ENCODE measurements around the gene KCNMA1. TPM values are rescaled to one million over a fixed set of nuclear protein-coding genes. Genes with fewer than 3 reads are reported as not detected.

Gene KCNMA1
- total and polyA plus RNA-seq, 2 donors (not counting 1 experiment from before 2014, with no cell fraction given) = 0.82 to 3.1 TPM

DNA sequence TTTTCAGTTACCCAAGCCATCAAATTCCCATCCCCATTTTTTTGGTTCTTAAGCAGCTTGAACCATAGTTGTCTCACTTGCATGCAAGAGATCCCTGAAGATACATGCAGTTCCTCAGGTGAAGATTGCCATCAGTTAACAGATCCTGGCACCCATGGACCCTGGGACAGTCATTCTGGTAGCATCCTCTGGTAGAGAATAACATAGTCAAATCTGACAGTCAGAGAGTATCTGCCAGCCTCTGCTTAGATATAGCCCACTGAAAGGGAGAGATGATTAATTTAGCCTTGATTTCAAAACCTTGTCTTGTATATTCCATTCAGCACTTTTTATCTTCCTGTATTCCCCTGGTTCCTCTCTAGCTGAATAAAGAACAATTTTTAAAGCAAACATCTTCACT lies 280.4 kb downstream of the KCNMA1 start:
- ChIA-PET POLR2A (no interaction called here), CTCF (no interaction called here)
- Histone ChIP-seq H3K4me2 (replicated peaks; ENCODE audit: low read depth, low read length, poor library complexity, severe bottlenecking) (no peak overlapping the region), H3K4me3 (ENCODE audit: control extremely low read depth in 1 of 5, extremely low read depth in 1 of 5, insufficient read depth in 1 of 5, low read depth in 2 of 5, low read length in 4 of 5) (no peak overlapping the region), H3K27ac (ENCODE audit: low read length in 2 of 2) (no peak overlapping the region), H3K4me1 (ENCODE audit: control insufficient read depth in 2 of 2, insufficient read depth in 2 of 2, low read length in 2 of 2) (no peaks in the 10 kb centered on the region), H2AFZ (ENCODE audit: insufficient read depth, low read depth, low read length, poor library complexity, severe bottlenecking) (no peak overlapping the region), H3K27me3 (replicated peaks in 1 of 4; ENCODE audit: control extremely low read depth in 1 of 4, control insufficient read depth in 3 of 4, insufficient read depth in 4 of 4, low read length in 3 of 4) (peaks cover 0 to 3% (median 0%) of the 10 kb centered on the region in 4 experiments), H4K20me1 (ENCODE audit: control insufficient read depth, insufficient read depth, low read length, poor library complexity, severe bottlenecking) (no peaks in the 10 kb centered on the region), H3K9ac (ENCODE audit: low read length) (no peak overlapping the region), H3K79me2 (ENCODE audit: control insufficient read depth, insufficient read depth, low read length) (no peaks in the 10 kb centered on the region), H3K36me3 (replicated peaks in 1 of 2; ENCODE audit: control extremely low read depth in 1 of 2, control insufficient read depth in 1 of 2, extremely low read depth in 1 of 2, insufficient read depth in 2 of 2, low read length in 1 of 2) (no peaks in the 10 kb centered on the region), H3K9me3 (ENCODE audit: control extremely low read depth in 1 of 3, control insufficient read depth in 2 of 3, insufficient read depth in 1 of 3, low read length in 2 of 3) (peaks cover 0 to 9% (median 0%) of the 10 kb centered on the region in 3 donors)
- intact Hi-C loops (cut with micrococcal nuclease) = no loop called here
- H3K27ac Mint-ChIP-seq = no peak overlapping the region
- no peaks in the 10 kb centered on the region for H3K4me1 Mint-ChIP-seq
- H3K4me3 Mint-ChIP-seq = no peak overlapping the region
- H3K9me3 Mint-ChIP-seq (ENCODE audit: insufficient read depth) = no peaks in the 10 kb centered on the region
- DNase-seq (no peak), ATAC-seq (ENCODE audit: low read depth) (no peak)
- peaks cover 7% of the 10 kb centered on the region for H3K27me3 Mint-ChIP-seq
- TF ChIP-seq EZH2 (IDR thresholded peaks at IDR 0.05; ENCODE audit: borderline replicate concordance, insufficient read depth, low read depth, low read length, poor library complexity, severe bottlenecking) = no peak
- TF ChIP-seq, protein P1, sequence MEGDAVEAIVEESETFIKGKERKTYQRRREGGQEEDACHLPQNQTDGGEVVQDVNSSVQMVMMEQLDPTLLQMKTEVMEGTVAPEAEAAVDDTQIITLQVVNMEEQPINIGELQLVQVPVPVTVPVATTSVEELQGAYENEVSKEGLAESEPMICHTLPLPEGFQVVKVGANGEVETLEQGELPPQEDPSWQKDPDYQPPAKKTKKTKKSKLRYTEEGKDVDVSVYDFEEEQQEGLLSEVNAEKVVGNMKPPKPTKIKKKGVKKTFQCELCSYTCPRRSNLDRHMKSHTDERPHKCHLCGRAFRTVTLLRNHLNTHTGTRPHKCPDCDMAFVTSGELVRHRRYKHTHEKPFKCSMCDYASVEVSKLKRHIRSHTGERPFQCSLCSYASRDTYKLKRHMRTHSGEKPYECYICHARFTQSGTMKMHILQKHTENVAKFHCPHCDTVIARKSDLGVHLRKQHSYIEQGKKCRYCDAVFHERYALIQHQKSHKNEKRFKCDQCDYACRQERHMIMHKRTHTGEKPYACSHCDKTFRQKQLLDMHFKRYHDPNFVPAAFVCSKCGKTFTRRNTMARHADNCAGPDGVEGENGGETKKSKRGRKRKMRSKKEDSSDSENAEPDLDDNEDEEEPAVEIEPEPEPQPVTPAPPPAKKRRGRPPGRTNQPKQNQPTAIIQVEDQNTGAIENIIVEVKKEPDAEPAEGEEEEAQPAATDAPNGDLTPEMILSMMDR (IDR thresholded peaks at IDR 0.05) = no peak

DNA sequence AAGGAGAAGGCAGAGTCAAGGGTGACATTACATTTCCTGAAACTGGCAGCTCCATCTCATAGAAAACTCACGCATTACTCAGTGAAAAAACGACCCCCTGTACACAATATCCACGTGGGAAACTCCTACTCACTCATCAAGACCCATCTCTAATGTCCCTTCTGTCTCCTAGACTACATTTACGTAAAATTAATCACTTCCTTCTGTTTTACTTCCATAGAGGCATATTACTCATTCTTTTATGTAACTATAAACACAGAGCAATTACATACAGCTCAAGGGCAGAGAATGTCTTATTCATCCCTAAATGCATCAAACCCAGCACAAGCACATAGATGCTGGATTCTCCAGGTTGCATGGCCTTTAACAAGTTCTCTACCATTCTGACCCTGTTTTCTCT lies 281.8 kb downstream of the KCNMA1 start:
- Histone ChIP-seq H3K4me1 (ENCODE audit: control insufficient read depth in 2 of 2, insufficient read depth in 2 of 2, low read length in 2 of 2) (no peaks in the 10 kb centered on the region), H3K4me2 (replicated peaks; ENCODE audit: low read depth, low read length, poor library complexity, severe bottlenecking) (no peak overlapping the region), H2AFZ (ENCODE audit: insufficient read depth, low read depth, low read length, poor library complexity, severe bottlenecking) (no peak overlapping the region), H3K9me3 (ENCODE audit: control extremely low read depth in 1 of 3, control insufficient read depth in 2 of 3, insufficient read depth in 1 of 3, low read length in 2 of 3) (no peaks in the 10 kb centered on the region), H3K79me2 (ENCODE audit: control insufficient read depth, insufficient read depth, low read length) (no peaks in the 10 kb centered on the region), H3K4me3 (ENCODE audit: control extremely low read depth in 1 of 5, extremely low read depth in 1 of 5, insufficient read depth in 1 of 5, low read depth in 2 of 5, low read length in 4 of 5) (no peak overlapping the region), H3K27me3 (replicated peaks in 1 of 4; ENCODE audit: control extremely low read depth in 1 of 4, control insufficient read depth in 3 of 4, insufficient read depth in 4 of 4, low read length in 3 of 4) (no peaks in the 10 kb centered on the region), H3K9ac (ENCODE audit: low read length) (no peak overlapping the region), H4K20me1 (ENCODE audit: control insufficient read depth, insufficient read depth, low read length, poor library complexity, severe bottlenecking) (no peaks in the 10 kb centered on the region), H3K36me3 (replicated peaks in 1 of 2; ENCODE audit: control extremely low read depth in 1 of 2, control insufficient read depth in 1 of 2, extremely low read depth in 1 of 2, insufficient read depth in 2 of 2, low read length in 1 of 2) (no peaks in the 10 kb centered on the region), H3K27ac (ENCODE audit: low read length in 2 of 2) (no peak overlapping the region)
- H3K4me1 Mint-ChIP-seq = no peaks in the 10 kb centered on the region
- POLR2A ChIA-PET = no interaction called here
- TF ChIP-seq EZH2 (IDR thresholded peaks at IDR 0.05; ENCODE audit: borderline replicate concordance, insufficient read depth, low read depth, low read length, poor library complexity, severe bottlenecking) = no peak
- TF ChIP-seq, protein P1 (IDR thresholded peaks at IDR 0.05) = no peak
- no peak overlapping the region for H3K4me3 Mint-ChIP-seq
- WGBS (ENCODE audit: insufficient coverage) = 67% methylated on average over 4 of the region's 4 CpGs
- H3K27me3 Mint-ChIP-seq = peaks cover 7% of the 10 kb centered on the region
- H3K27ac Mint-ChIP-seq = no peak overlapping the region
- ATAC-seq (ENCODE audit: low read depth) (no peak), DNase-seq (no peak)
- intact Hi-C loops (cut with micrococcal nuclease) = no loop called here
- CTCF ChIA-PET = no interaction called here
- no peaks in the 10 kb centered on the region for H3K9me3 Mint-ChIP-seq (ENCODE audit: insufficient read depth)

Measured in B cell (primary cell).